OCI-LY1 (cell line): Measurements from ENCODE around the gene TSHR.

Experiments
- H2AFZ ChIP-seq: fragments of 200-600 bp; sonication (generic), shearing (Covaris generic); 2 replicates; pipeline ENCODE4 v1.6.0; 2014; ENCODE audit warnings: antibody characterized with exemption, mild to moderate bottlenecking, low read length
- H3F3A ChIP-seq: fragments of 200-600 bp; sonication (generic), shearing (Covaris generic); 2 replicates; pipeline ENCODE4 v1.6.0; 2014; ENCODE audit warnings: mild to moderate bottlenecking, antibody characterized with exemption, low read length, moderate library complexity; ENCODE audit not compliant: insufficient read depth
- H3K27ac ChIP-seq: fragments of 200-600 bp; sonication (generic); 2 replicates; pipeline ENCODE4 v1.5.1; 2014; ENCODE audit warnings: low read length, mixed run types, mild to moderate bottlenecking, low read depth; ENCODE audit not compliant: poor library complexity, severe bottlenecking
- H3K27me3 ChIP-seq: fragments of 200-600 bp; sonication (generic); 2 replicates; pipeline ENCODE4 v1.6.0; 2014; ENCODE audit warnings: antibody characterized with exemption, mild to moderate bottlenecking, low read length, moderate library complexity; ENCODE audit not compliant: insufficient read depth
- H3K36me3 ChIP-seq: fragments of 200-600 bp; sonication (generic); 2 replicates; pipeline ENCODE4 v1.6.1; 2014; ENCODE audit warnings: mild to moderate bottlenecking, antibody characterized with exemption, low read length, moderate library complexity, mixed read lengths; ENCODE audit not compliant: insufficient read depth
- H3K4me1 ChIP-seq: fragments of 200-600 bp; sonication (generic); 2 replicates; pipeline ENCODE4 v1.5.1; 2014; ENCODE audit warnings: mild to moderate bottlenecking, low read length, moderate library complexity; ENCODE audit not compliant: insufficient read depth, severe bottlenecking
- H3K4me2 ChIP-seq: fragments of 200-600 bp; sonication (generic), shearing (Covaris generic); 2 replicates; pipeline ENCODE4 v1.6.1; 2014; ENCODE audit warnings: low read length
- H3K4me3 ChIP-seq: fragments of 200-600 bp; sonication (generic); 2 replicates; pipeline ENCODE4 v1.5.1; 2014; ENCODE audit warnings: low read length, low read depth, mild to moderate bottlenecking, mixed read lengths; ENCODE audit not compliant: poor library complexity, severe bottlenecking
- H3K79me2 ChIP-seq: fragments of 200-600 bp; shearing (Covaris generic); 2 replicates; pipeline ENCODE4 v1.6.1; 2016; ENCODE audit warnings: mixed run types, low read length, mixed read lengths; ENCODE audit not compliant: insufficient read depth
- H3K9ac ChIP-seq: fragments of 200-600 bp; sonication (generic), shearing (Covaris generic); 2 replicates; pipeline ENCODE4 v1.6.1; 2014; ENCODE audit warnings: mild to moderate bottlenecking, low read length, mixed read lengths
- H3K9me2 ChIP-seq: fragments of 200-600 bp; sonication (generic), shearing (Covaris generic); 2 replicates; pipeline ENCODE4 v1.6.1; 2014; ENCODE audit warnings: low read depth, mild to moderate bottlenecking, low read length, mixed read lengths
- H3K9me3 ChIP-seq: fragments of 200-600 bp; shearing (Covaris generic); 2 replicates; pipeline ENCODE4 v1.6.1; 2014; ENCODE audit warnings: low read length, mixed read lengths
- H4K20me1 ChIP-seq: fragments of 200-600 bp; sonication (generic), shearing (Covaris generic); 2 replicates; pipeline ENCODE4 v1.6.0; 2016; ENCODE audit warnings: mild to moderate bottlenecking, low read length; ENCODE audit not compliant: insufficient read depth
- CTCF ChIP-seq: fragments of 200-600 bp; sonication (generic), shearing (Covaris generic); IDR thresholded peaks from 2 replicates; pipeline ENCODE4 v1.5.1; 2017; ENCODE audit warnings: mild to moderate bottlenecking, antibody characterized with exemption, low read length, moderate library complexity, mixed read lengths
- EZH2 ChIP-seq: fragments of 200-600 bp; sonication (generic), shearing (Covaris generic); IDR thresholded peaks from 2 replicates; pipeline ENCODE4 v1.8.0; 2017; ENCODE audit warnings: borderline replicate concordance, mixed run types, mild to moderate bottlenecking, antibody characterized with exemption, low read length, moderate library complexity, mixed read lengths

The TSHR gene

DNA sequence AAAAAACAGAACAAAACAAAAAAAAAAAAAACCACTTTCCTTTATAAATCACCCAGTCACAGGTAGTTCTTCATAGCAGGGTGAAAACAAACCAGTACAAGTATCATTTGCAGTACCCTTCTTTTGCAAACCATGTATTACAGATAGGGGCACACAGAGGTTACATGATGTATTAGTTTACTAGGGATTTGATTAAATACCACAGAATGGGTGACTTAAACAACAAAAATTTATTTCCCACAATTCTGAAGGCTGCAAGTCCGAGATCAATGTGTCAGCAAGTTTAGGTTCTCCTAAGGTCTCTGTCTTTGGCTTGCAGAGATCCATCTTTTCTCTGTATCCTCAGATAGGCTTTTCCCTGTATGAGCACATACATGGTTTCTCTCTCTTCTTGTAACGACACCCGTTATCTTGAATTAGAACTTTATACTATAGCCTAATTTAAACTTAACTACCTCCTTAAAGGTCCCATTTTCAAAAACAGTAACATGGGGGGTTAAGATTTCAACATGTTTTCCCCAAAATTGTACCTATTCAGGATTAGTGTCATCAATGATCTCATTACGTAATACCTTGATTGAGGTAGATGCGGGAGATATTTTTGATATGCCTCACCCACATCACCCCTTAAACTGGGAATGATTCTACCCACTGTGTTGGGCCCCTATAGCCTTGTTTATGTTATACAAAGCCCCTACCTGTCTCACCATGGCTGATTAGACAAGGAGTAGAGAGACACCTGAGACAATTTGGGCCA is 10.4 kb upstream of the TSHR start:
- H4K20me1 ChIP-seq, result no peaks in the 10 kb centered on the region
- H3K9me2 ChIP-seq, result no peaks in the 10 kb centered on the region
- TF ChIP-seq CTCF, result no peak
- no peak for TF ChIP-seq EZH2
- no peak overlapping the region for H3K4me2 ChIP-seq
- H3F3A ChIP-seq, result no peaks in the 10 kb centered on the region
- no peaks in the 10 kb centered on the region for H3K9me3 ChIP-seq
- no peak overlapping the region for H3K4me3 ChIP-seq
- H3K9ac ChIP-seq, result no peak overlapping the region
- H3K36me3 ChIP-seq, result no peaks in the 10 kb centered on the region
- H3K27ac ChIP-seq, result no peak overlapping the region
- H2AFZ ChIP-seq, result no peak overlapping the region
- peaks cover 22% of the 10 kb centered on the region for H3K4me1 ChIP-seq
- no peaks in the 10 kb centered on the region for H3K27me3 ChIP-seq
- peaks cover 11% of the 10 kb centered on the region for H3K79me2 ChIP-seq

- Histone ChIP-seq H4K20me1 (no peaks in the 10 kb centered on the region), H3K36me3 (no peaks in the 10 kb centered on the region), H3K27ac (no peak overlapping the region), H3F3A (no peaks in the 10 kb centered on the region), H3K79me2 (peaks cover under 1% of the 10 kb centered on the region; the same call in 1 of the 2 replicates), H3K9me3 (0 out of 2 replicates have a peak, but pooled peaks cover 3% of the 10 kb centered on the region), H3K9ac (no peak overlapping the region), H3K9me2 (no peaks in the 10 kb centered on the region), H3K4me1 (peaks cover 13% of the 10 kb centered on the region), H3K4me3 (no peak overlapping the region), H2AFZ (no peak overlapping the region), H3K27me3 (no peaks in the 10 kb centered on the region), H3K4me2 (no peak overlapping the region)
- TF ChIP-seq EZH2 (no peak), CTCF (no peak)
Measured at GRCh38 chr14:80946187-80946586, 9.2 kb upstream of the TSHR start.

- H3K9me2 ChIP-seq, result no peaks in the 10 kb centered on the region
- H3K4me1 ChIP-seq, result peaks cover 12% of the 10 kb centered on the region
- H2AFZ ChIP-seq, result no peak overlapping the region
- H3K9me3 ChIP-seq, result 0 out of 2 replicates have a peak, but pooled peaks cover 3% of the 10 kb centered on the region
- no peak overlapping the region for H3K4me2 ChIP-seq
- TF ChIP-seq EZH2, result no peak
- no peak for TF ChIP-seq CTCF
- H3K9ac ChIP-seq, result no peak overlapping the region
- H3F3A ChIP-seq, result no peaks in the 10 kb centered on the region
- no peak overlapping the region for H3K4me3 ChIP-seq
- no peaks in the 10 kb centered on the region for H3K79me2 ChIP-seq
- H3K27ac ChIP-seq, result no peak overlapping the region
- no peaks in the 10 kb centered on the region for H3K27me3 ChIP-seq
- H4K20me1 ChIP-seq, result no peaks in the 10 kb centered on the region
- H3K36me3 ChIP-seq, result no peaks in the 10 kb centered on the region
Measured at GRCh38 chr14:80946797-80947196, 8.6 kb upstream of the TSHR start.
